CD1c-positive myeloid dendritic cell (primary cell): ENCODE results near the gene RHOD.

ENCODE experiments used
- DNase-seq: peaks from one replicate; pipeline ENCODE4 v3.0.0-alpha.2; 2016; ENCODE audit errors: extremely low spot score

RHOD gene, protein sequence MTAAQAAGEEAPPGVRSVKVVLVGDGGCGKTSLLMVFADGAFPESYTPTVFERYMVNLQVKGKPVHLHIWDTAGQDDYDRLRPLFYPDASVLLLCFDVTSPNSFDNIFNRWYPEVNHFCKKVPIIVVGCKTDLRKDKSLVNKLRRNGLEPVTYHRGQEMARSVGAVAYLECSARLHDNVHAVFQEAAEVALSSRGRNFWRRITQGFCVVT

DNA sequence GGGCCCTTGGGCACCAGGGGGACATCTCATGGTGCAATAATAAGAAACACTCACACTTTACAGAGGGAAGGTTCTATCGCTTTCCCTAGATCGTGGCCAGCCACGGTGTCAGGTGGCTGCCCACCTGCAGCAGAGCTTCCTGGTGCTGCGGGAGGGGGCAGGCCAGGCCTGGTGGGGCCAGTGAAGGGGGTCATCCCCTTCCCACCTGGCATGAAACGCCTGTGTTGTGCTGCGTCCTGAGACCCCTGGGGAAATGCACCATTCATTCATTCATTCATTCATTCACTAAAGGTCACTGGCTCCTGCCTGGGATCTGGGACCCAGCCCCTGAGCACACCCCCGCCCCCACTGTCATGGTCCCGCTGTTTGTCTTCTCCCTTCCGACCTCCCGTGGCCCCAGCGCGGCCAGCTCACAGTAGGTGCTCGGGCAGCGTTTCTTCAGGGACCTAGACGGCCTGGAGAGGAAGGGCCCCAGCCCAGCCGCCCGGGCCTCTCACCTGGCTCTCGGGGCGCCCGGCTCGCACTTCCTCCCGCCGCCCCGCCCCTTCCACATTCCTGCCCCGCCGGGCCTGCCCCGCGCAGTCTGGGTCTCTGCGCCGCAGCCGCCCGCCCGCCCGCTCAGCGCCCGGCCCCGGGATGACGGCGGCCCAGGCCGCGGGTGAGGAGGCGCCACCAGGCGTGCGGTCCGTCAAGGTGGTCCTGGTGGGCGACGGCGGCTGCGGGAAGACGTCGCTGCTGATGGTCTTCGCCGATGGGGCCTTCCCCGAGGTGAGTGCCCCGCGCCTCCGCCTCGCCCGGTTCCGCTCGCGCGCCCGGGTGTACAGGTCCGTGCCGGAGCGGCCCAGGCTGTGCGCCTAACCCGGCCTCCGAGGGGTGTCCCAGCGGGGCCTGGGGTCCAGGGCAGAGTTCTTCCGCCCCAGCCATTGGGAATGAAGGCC is at the start of gene RHOD:
RHOD (plus strand) TSS at position 581 of the 938 bp plus-strand sequence; CDS start at position 637, 56 bp downstream.
- peak; percentile 19 for DNase-seq

DNA sequence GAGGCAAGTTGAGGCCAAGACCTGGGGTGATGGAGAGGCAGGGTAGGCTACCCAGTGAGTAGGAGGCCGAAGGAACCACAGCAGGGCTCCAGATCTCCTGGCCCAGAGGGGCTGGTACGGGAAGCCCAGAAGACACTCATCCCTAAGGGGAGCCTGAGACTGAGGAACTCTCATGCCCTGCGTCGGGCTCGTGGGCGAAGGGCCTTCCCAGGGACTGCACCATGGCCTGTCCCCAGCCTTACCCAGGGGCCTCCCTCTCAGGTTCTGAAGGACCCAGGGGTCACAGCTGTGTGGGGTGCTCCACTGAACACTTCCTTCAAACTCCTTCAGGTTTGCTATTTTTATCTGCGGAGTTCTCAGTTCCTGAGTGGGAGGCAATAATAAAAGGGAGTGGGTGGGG is 49.5 kb upstream of the RHOD start:
- DNase-seq = peak; percentile 6

DNA sequence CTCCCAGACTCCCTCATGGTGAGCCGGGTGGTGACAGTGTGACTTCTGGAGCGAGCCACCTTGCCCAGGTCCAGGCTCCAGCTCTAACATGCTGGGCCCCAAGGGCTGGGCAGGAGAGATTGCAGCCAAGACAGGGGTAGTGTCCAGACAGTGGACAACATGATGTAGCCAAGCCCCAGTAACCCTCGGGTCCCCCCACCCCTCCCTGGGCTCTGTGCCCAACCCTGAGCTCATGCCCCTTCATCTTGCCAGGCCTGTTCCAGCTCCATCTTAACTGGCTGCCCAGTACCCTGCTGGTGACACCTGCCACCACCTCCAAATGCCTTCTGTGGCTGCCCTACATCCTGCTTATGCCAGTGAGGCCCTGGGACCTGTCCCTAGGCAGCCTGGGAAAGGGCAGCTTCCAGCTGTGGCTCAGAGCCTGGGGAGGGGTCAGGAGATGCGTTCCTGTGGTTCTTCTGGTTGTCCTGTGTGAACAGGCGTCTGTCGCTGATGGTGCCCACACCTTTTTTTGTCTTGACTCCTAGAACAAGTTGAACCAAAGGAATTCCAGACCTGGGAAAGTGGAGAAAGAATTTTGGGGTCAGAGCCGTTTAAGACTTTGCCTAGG is 46.2 kb upstream of the RHOD start:
- no peak for DNase-seq

DNA sequence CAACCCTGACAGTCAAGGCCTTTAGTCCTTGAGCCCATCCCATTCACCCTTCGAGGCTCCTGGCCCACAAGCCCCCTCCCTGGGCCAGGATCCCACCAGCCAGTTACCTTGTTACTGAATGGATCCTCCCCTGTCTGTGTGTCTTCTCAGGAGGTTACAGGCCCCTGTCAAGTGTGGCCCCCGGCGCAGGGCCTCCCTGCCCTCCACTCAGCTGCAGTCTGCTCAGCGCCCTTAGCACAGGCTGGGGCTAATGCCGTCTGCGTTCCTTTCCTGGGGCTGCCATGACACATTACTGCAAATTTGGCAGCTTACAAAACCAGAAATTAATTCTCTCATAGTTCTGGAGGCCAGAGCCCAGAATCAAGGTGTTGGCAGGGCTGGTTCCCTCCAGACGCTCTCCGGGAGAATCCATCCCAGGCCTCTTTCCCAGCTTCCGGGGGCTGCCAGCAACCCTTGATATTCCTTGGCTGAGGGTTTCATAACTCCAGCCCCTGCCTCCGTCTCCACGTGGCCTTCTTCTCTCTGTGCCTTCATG is 43.1 kb upstream of the RHOD start:
- no peak for DNase-seq

DNA sequence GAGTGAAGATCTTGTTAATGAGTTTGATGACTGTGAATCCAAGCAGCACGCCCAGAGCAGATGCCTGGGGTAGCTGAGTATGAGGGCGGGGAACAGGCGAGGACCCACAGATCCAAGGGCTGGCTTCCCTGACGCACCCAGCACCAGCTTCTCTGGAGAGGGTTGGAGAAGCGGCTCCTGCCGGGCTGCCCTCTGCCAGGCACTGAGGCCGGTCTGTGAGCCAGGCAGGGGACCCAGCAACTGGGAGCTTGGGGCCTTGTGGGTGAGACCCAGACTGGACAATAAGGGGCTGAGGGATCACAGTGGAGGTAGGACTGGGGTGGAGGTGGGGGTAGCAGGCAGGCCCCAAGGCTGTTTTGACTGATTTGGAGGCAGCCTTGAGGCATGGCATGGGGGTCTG is 42.3 kb upstream of the RHOD start:
- DNase-seq = no peak

DNA sequence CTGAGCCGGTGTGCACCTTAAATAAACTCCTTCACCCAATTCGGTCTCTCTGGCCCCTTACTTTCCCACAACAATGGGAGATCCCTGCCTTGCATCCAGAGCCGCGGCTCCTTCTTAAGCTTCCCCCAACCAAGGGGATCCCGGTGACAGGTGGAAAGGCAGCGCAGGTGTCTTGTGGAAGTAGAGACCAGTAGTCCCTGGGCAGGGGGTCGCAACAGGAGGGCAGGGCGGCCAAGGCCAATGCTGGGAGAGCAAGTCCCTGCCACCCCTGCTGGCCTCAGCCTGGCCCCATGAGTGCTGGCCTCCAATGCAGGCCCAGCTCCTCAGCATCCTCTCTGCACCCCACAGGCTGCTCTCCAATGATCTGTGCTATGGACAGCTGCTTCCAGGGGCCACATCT is 41.6 kb upstream of the RHOD start:
- no peak for DNase-seq

DNA sequence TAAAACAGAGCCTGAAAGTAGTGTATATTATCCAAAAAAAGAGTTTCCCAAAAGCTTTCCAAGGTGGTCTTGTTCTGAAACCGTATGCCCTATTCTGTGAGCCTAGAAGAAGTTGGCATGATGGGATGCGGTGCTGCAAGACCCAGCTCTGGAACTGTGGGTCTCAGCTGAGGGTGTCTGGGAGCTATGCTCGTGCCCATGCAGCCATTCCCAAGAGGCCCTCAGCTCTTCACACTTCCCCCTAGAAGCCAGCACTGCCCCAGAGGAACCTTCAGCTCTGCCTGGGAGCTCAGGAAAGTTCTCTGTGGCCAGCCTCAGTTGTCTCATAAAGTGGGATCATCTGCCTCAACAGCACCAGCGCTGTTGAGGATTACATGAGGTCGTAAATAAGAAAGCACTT is 40.1 kb upstream of the RHOD start:
- DNase-seq = no peak

DNA sequence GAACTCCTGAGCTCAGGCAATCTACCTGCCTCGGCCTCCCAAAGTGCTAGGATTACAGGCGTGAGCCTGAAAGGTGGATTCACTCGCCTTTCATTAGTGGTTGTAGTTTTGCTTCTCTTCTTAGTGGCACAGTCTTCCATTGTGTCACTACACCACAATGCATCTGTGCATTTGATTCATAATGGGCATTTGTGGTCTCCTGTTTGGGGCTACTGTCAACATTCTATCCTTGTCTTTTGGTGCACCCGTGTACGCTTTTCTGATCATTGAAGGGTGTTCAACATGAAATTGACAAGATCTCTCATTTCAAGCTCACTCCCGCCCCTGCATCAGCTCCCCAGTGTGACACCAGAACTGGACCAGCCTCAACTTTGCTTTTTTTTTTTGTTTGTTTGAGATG is 35.7 kb upstream of the RHOD start:
- DNase-seq = no peak

DNA sequence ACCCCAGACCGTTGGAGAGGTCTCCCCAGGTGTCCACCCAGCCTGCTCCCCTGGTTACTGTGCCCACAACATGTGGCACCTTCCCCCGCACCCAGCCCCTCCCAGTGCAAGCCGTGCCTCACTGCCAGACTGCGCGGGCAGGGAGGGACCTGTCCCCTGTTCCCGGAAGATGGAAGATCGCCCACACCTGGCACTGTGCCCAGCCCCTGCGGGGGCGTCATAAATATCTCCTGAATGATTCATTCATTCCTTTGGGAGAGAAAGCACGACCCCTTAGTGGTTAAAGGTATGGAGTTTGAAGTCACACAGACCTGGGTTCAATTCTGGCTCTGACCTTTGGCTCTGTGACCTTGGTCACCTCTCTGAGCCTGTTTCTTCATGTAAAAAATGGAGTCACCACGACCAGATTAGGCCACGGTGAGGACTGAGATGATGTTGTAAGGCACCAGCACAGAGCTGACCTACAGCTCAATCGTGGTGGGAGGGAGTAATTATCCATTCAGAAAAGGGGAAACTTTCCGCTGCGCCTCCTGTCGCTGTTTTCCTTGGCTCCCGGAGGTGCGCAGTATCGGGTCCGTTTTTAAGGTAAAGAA is 34.2 kb upstream of the RHOD start:
- peak; percentile 26 for DNase-seq

DNA sequence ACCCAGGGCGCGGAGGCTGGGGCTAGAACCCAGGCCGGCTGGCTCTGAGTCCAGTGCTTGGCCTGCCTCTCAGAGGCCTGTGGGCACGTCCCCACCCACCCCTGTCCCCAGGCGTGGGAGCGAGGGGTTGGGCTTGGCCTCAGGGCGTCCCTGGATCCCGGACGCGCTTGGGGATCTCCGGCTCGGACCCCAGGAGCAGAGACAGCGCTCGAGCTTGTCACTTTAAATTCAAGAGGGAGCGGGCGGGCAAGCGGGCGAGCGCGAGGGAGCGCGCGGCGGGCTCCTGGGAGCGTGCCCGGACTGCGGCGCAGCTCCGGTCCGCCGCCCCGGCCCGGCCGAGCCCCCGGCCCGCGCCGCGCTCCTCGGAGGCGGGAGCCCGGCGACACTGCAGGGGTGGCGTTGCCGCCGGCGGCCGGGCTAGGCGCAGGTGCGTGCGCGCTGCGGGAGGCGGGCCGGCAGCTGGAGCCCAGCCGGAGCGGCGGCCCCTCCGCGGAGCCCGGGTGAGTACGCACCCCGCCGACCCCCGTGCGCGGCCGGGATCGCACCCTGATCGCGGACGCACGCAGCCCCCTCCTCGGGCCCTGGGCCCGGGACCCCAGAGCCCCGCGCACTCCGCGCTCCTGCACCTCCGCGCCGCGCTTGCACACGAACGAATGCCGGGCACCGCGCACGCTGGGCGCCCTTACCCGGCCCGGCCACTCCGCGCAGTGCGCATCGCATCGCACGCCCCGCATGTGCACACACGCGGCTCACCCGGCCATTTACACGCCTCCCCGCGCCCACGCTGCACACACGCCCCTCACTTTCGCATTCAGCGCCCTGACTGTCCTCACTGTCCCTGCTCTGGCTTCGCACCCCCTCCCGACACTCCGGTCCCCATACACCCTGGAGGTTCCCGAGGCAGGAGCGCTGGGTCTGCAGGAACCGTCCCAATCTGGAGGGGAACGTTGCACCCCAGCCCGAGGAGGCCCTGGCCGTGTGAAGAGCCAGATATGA is 33.4 kb upstream of the RHOD start, which contains the start of gene SYT12:
SYT12 (plus strand) TSS at position 174 of the 996 bp plus-strand sequence. CDS start 7,011 bp downstream, outside the sequence.
- DNase-seq = peak; percentile 18

DNA sequence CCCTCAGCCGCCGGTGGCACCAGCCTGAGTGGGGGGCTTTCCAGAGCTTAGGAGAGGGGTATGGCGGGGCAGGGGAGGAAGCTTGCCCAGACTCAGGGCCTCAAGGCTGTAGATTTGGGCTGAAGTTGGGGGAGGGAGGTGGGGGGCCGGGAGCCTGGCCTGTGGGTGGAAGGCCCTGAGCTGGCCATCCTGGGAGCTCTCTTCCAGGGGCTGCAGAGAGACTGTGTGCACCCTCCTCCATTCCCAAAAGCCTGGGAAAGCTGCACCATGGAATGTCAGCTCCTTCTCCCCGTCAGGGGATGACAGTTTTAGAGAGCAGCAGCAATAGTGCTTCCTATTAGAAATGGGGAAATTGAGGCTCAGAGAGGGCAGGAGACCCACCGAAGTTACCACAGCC is 32.7 kb upstream of the RHOD start:
- no peak for DNase-seq

DNA sequence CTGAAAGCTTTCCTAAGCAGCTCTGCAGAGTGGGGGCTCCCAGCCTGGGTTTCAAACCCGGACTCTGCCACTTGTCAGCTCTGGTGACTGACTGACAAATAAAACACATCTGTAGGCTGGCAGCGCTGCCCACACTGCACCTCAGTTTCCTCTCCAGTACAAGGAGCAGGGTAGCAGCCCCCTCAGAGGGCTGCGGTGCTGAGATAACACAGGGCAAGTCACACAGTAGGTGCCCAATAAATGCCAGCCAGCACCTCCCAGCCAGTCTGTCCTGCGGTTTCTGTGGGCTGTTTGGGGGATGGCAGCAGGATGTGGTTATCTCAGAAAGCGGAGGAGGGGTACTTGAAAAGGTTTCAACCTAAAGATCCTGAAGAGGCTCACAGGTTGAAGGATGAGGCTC is 32.2 kb upstream of the RHOD start:
- peak; percentile 24 for DNase-seq

DNA sequence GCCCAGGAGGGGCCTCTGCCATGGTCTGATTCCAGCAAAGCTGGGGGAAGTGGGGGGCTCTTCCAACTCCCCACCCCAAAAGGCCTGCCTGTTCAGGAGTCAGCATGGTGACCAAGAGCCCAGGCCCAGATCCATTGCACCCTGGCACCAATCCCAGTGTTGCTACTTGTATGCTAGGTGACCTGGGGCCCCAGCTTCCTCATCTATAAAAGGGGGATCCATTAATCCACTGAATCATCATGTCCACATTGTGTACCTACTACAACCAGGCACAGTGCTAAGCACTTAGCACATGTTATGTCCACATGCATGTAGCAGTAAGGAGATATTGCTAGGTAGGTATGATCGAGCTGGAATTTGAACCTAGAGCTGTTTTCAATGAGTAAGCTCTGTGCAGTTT is 31.7 kb upstream of the RHOD start:
- no peak for DNase-seq

DNA sequence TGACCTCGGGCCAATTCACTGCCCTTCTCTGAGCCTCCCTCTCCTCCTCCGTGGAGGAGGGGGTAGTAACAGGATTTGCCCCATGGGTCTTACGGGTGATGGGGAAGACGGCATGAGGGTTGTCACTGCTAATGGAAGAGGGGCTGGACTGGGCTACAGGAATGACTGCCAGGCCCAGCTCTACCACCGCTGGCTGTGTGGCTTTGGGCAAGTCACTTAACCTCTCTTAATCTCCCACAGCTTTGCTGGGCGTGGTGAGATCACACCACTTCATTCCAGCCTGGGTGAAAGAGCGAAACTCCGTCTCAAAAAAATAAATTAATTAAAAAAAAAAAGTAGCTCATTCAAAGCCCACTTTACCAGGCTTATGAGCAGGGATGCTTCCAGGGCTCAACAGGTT is 30.9 kb upstream of the RHOD start:
- no peak for DNase-seq

DNA sequence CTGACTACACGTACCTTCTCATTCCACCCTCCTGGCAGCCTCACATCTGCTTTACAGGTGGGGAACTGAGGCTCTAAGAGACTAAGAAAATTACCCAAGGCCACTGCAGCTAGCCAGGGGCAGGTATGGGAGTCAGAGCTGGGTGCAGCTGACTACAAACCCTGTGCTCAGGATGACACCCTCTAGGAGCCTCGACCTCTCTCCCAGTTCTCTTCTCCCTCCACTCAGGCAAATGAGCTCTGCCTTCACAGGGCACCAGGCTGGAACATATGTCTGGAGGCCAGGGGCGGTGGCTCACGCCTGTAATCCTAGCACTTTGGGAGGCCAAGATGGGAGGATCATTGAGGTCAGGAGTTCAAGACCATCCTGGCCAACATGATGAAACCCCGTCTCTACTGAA is 29.7 kb upstream of the RHOD start:
- DNase-seq = no peak

DNA sequence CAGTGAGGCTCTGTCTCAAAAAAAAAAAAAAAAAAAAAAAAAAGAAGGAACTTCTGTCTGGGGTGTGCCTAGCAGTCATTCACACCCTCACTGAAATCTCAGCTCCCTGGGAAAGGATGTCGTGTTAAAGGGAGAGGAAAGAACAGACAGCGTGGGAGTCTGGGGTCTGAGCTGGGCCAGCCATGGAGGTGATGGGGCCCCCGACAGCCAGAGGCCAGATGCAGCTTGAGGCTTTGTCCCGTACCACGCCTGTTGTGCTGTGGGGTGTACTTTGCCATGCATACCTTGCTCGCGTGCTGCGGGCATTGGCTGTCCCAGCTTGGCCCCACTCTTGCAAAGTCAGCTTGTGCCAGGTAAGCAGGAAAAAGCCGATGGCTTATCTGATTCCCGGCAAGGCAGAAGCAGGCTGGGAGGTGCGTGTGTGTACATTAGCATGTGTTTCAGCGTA is 29.1 kb upstream of the RHOD start:
- peak; percentile 23 for DNase-seq

DNA sequence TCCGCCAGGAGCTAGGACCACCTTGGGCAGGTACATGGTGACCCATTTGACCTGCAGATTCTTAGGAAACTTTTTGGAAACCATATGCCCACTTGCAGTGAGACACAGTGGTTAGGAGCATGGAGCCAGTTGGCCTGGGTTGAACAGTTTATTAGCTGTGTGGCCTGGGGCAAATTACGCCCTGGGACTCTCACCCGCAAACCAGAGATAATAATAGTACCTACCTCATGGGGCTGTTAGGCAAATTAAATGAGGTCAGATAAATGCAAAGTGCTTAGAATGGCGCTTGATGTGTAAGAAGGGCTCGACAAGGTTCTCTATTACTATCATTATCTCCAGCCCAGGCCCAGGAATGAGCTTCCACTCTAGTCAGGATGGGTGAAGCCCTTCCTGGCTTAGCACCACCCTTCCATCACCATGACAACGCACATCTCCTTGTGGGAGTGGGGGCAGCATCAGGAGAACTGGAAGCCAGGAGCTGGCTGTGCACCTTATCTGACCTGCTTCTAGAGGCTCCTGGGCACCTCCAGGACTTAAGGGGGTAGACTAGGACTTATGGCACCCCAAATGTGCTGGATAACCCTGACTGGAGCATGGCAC is 28.6 kb upstream of the RHOD start:
- DNase-seq = no peak

DNA sequence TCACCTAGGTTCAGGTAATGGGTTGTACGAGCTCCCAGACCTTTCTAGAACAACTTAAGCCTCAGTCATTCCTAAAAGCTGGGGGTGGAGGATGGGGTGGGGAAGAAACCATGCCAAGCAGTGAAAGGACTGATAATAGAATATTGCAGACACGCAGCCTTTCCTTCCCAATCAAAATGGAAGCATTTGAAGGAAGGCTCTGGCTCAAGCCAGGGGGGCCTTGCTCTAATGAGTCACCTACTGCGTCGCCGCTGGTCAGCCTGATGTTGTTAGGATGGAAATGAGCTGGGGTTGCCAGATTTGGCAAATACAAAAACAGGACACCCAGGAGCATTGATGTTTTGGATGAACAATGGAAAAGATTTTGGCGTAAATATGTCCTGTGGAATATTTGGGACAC is 27.5 kb upstream of the RHOD start:
- DNase-seq = no peak

DNA sequence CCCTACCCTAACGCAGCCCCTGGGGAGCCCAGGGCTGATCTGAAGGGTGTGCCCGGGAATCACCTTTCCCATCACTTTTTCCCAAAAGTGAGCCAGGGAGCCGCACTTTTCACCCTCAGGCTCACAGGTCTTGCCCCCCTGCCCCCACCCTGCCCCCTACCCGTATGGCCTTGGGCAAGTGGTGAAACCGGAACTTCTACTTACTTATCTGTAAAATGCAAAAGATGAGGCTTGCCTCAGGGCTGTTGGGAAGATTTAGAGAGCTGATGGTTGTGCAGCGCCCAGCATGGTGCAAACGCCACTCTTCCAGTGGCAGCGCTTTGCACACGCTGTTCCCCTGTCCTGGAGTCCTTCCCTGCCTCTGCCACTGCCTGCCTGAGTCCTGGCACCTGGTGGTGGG is 25.7 kb upstream of the RHOD start:
- no peak for DNase-seq
